HepG2 (cell line): ENCODE results near the gene LRP1-AS. TPM values are rescaled to one million over a fixed set of nuclear protein-coding genes. Genes with fewer than 3 reads are reported as not detected.

ENCODE experiments used
- ATAC-seq: fragments of 200-7000 bp; cut with Tn5 transposase; 3 replicates; pipeline ENCODE4 v1.9.1; 2020; ENCODE audit warnings: mild to moderate bottlenecking, moderate library complexity
- BruUV-seq: library from RNA; stranded (reverse); fragments of 400-500 nt; replicated peaks from 2 replicates; lab custom pipeline; 2021; lab: Mats Ljungman, UMichigan
- CTCF ChIA-PET: fragments of 300-600 bp; formaldehyde crosslinking; extraction: SDS; loops from one replicate; lab custom pipeline; 2021; ENCODE audit warnings: low total read pairs, inconsistent platforms, low intra/inter-chr PET ratio; lab: Yijun Ruan, JAX
- POLR2A ChIA-PET: fragments of 350-600 bp; sonication (Branson Sonifier 250); formaldehyde crosslinking; loops from one replicate; lab custom pipeline; 2020; ENCODE audit warnings: antibody characterized with exemption, inconsistent platforms; lab: Yijun Ruan, JAX
- DNase-seq: peaks from one replicate; pipeline ENCODE4 v3.0.0-alpha.2; 2015; ENCODE audit warnings: low spot score
- FAIRE-seq: peaks from 3 replicates; lab custom pipeline; 2011; peaks lifted over from hg19 to GRCh38; lab: Jason Lieb, UNC
- H2AFZ ChIP-seq: one replicate; pipeline ENCODE4 v1.6.1; 2011; ENCODE audit warnings: low read length, inconsistent platforms
- H3K27ac ChIP-seq: fragments of 300-600 bp; 3 replicates; pipeline ENCODE4 v1.8.0; 2011; ENCODE audit warnings: mixed run types, mild to moderate bottlenecking, mixed read lengths, low read length, inconsistent platforms; ENCODE audit not compliant: insufficient read depth; ENCODE audit errors: extremely low read length
- H3K27me3 ChIP-seq, 2 experiments: fragments of 200-600 bp in 1 of 2; 2 replicates in 1 of 2; 3 replicates in 1 of 2; pipeline versions ENCODE4 v1.6.0 to v1.8.0; 2011; ENCODE audit warnings: low read length in 2 of 2, mild to moderate bottlenecking in 2 of 2, moderate library complexity in 2 of 2, inconsistent platforms in 1 of 2; ENCODE audit not compliant: insufficient read depth in 2 of 2, control insufficient read depth in 1 of 2
- H3K36me3 ChIP-seq, 2 experiments: fragments of 200-600 bp in 1 of 2; replicated peaks in 1 of 2; 2 replicates in 1 of 2; 3 replicates in 1 of 2; pipeline versions ENCODE4 v1.5.1 to v1.8.0; 2011; ENCODE audit warnings: low read length in 2 of 2, inconsistent platforms in 1 of 2; ENCODE audit not compliant: insufficient read depth in 2 of 2, control insufficient read depth in 1 of 2
- H3K4me1 ChIP-seq: 2 replicates; pipeline ENCODE4 v1.5.1; 2012; ENCODE audit warnings: low read length, inconsistent platforms; ENCODE audit not compliant: insufficient read depth
- H3K4me2 ChIP-seq: 2 replicates; pipeline ENCODE4 v1.6.0; 2011; ENCODE audit warnings: low read depth, low read length, inconsistent platforms
- H3K4me3 ChIP-seq, 3 experiments: fragments of 200-600 bp in 1 of 3; sonication (generic), shearing (Covaris generic) in 1 of 3; replicated peaks in 1 of 3; 2 replicates each; pipeline ENCODE4 v1.5.1; 2011 to 2016; ENCODE audit warnings: low read length in 3 of 3, inconsistent platforms in 2 of 3, low read depth in 2 of 3, mild to moderate bottlenecking in 2 of 3, control low read depth in 1 of 3, mixed read lengths in 1 of 3; ENCODE audit not compliant: insufficient read depth in 1 of 3
- H3K79me2 ChIP-seq: one replicate; pipeline ENCODE4 v1.6.1; 2011; ENCODE audit warnings: low read length, inconsistent platforms; ENCODE audit not compliant: insufficient read depth
- H3K9ac ChIP-seq: 2 replicates; pipeline ENCODE4 v1.6.0; 2011; ENCODE audit warnings: mild to moderate bottlenecking, low read depth, low read length, inconsistent platforms; ENCODE audit not compliant: insufficient read depth
- H3K9me3 ChIP-seq: 2 replicates; pipeline ENCODE4 v1.5.1; 2012; ENCODE audit warnings: mild to moderate bottlenecking, low read length
- H4K20me1 ChIP-seq: 2 replicates; pipeline ENCODE4 v1.6.0; 2011; ENCODE audit warnings: inconsistent platforms, mild to moderate bottlenecking, low read length, moderate library complexity; ENCODE audit not compliant: insufficient read depth
- AGO2 ChIP-seq: fragments of 200-400 bp; formaldehyde crosslinking; optimal IDR thresholded peaks from 2 replicates; pipeline ENCODE3; 2017; ENCODE audit warnings: mild to moderate bottlenecking, low read depth, low read length, moderate library complexity
- ATAD3A ChIP-seq: sonication (generic); formaldehyde crosslinking; IDR thresholded peaks from 2 replicates; pipeline ENCODE4 v1.4.0; 2020; ENCODE audit warnings: missing genetic modification reagents
- PAF1 ChIP-seq: IDR thresholded peaks from 2 replicates; pipeline ENCODE4 v1.6.1; 2016; ENCODE audit warnings: missing genetic modification reagents, missing compliant biosample characterization
- TBL1XR1 ChIP-seq: fragments of 150-350 bp; IDR thresholded peaks from 2 replicates; pipeline ENCODE4 v1.6.1; 2014; ENCODE audit warnings: borderline replicate concordance, low read length; ENCODE audit not compliant: partially characterized antibody
- XBP1 ChIP-seq: sonication (generic); formaldehyde crosslinking; IDR thresholded peaks from 2 replicates; pipeline ENCODE4 v1.5.0; 2020; ENCODE audit warnings: missing genetic modification reagents
- ZMAT3 ChIP-seq: sonication (generic); formaldehyde crosslinking; conservative IDR thresholded peaks from 2 replicates; pipeline ENCODE4 v1.7.0; 2021; ENCODE audit warnings: missing genetic modification reagents
- WGBS: methylation state at CpG from one replicate; pipeline ENCODE4 v1.1.6; 2017; ENCODE audit warnings: low lambda C conversion rate; 5-methylcytosine and 5-hydroxymethylcytosine counted together
- in situ Hi-C: cut with HindIII; loops from 2 replicates; pipeline ENCODE4 v1.10.0; 2017; ENCODE audit warnings: low pct_unique_long_range_greater_than_20kb; ENCODE audit not compliant: extremely low pct_ligation_motif_present
- intact Hi-C: fragments of 100-400 bp; cut with micrococcal nuclease; formaldehyde crosslinking; loops from one replicate; pipeline ENCODE4 v1.10.0; 2022; ENCODE audit not compliant: unreplicated experiment
- polyA plus RNA-seq, 8 experiments: library from polyadenylated mRNA; depleted of rRNA in 3 of 8; stranded (reverse) in 7 of 8; unstranded in 1 of 8; fragments of >200 nt; fragmentation: Illumina TruSeq in 4 of 8; extraction: Trizol in 4 of 8; gene quantifications; 2 replicates each; pipeline versions ENCODE4 v1.2.1 to v1.2.3, GENCODE V29; 2011 to 2016; ENCODE audit warnings: low read depth in 4 of 8, missing spikeins in 1 of 8, mixed read lengths in 1 of 8; ENCODE audit not compliant: insufficient read depth in 1 of 8
- total RNA-seq, 5 experiments: library from RNA; depleted of rRNA; stranded (reverse); fragments of >200 nt; fragmentation: Illumina TruSeq; extraction: Trizol; gene quantifications; 2 replicates each; pipeline ENCODE4 v1.2.3, GENCODE V29; 2016; ENCODE audit warnings: low read depth in 1 of 5
- TF ChIP-seq, protein P1 (sequence below): sonication (generic); formaldehyde crosslinking; IDR thresholded peaks from 2 replicates; pipeline ENCODE4 v1.4.0; 2020; ENCODE audit warnings: missing genetic modification reagents
- TF ChIP-seq, protein P2 (sequence below): sonication (generic); formaldehyde crosslinking; IDR thresholded peaks from 2 replicates; pipeline ENCODE4 v1.4.0; 2020; ENCODE audit warnings: mild to moderate bottlenecking, missing genetic modification reagents
- TF ChIP-seq, protein P3 (sequence below): sonication (generic); formaldehyde crosslinking; IDR thresholded peaks from 2 replicates; pipeline ENCODE4 v1.5.1; 2020; ENCODE audit warnings: missing genetic modification reagents, mild to moderate bottlenecking, borderline replicate concordance

Gene LRP1-AS
- total and polyA plus RNA-seq, 2 of the 13 experiments (the other 11 are each of a cell fraction or from before 2014, with no cell fraction given), result 0.20 TPM; not detected in 1

DNA sequence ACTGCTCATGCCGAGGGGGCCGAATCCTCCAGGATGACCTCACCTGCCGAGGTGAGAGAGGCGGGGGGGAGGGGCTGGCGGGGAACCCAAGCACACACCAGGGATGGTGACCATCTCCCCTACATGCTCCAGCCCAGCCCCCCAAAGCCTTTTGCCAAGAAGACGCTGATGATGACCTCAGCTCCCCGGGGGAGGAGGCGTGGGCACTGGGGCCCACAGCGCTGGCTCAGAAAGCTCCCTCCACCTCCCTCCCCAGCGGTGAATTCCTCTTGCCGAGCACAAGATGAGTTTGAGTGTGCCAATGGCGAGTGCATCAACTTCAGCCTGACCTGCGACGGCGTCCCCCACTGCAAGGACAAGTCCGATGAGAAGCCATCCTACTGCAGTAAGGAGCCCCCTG, 45.5 kb upstream of the LRP1-AS start:
- intact Hi-C loops, result no loop called here
- Histone ChIP-seq H3K36me3 (peaks cover 78 to 98% of the 10 kb centered on the region in 2 experiments), H3K9ac (no peak overlapping the region), H3K27ac (no peak overlapping the region), H3K4me2 (no peak overlapping the region), H3K9me3 (no peaks in the 10 kb centered on the region), H4K20me1 (no peaks in the 10 kb centered on the region), H3K4me1 (no peaks in the 10 kb centered on the region), H3K27me3 (no peaks in the 10 kb centered on the region; a peak in 1 of 5 replicates), H2AFZ (no peak overlapping the region), H3K4me3 (no peak overlapping the region), H3K79me2 (no peaks in the 10 kb centered on the region)
- no peak for DNase-seq
- BruUV-seq, result no TSS peak
- no peak for FAIRE-seq
- WGBS, result no CpG with 5 or more reads among the region's 16 CpGs
- TF ChIP-seq ATAD3A (no peak), PAF1 (CRISPR knock-in tag) (0 out of 2 replicates have a peak, but pooled peaks have one; percentile 12), TBL1XR1 (no peak), XBP1 (no peak), AGO2 (peak; percentile 36), ZMAT3 (CRISPR knock-in tag) (no peak)
- TF ChIP-seq, protein P1, sequence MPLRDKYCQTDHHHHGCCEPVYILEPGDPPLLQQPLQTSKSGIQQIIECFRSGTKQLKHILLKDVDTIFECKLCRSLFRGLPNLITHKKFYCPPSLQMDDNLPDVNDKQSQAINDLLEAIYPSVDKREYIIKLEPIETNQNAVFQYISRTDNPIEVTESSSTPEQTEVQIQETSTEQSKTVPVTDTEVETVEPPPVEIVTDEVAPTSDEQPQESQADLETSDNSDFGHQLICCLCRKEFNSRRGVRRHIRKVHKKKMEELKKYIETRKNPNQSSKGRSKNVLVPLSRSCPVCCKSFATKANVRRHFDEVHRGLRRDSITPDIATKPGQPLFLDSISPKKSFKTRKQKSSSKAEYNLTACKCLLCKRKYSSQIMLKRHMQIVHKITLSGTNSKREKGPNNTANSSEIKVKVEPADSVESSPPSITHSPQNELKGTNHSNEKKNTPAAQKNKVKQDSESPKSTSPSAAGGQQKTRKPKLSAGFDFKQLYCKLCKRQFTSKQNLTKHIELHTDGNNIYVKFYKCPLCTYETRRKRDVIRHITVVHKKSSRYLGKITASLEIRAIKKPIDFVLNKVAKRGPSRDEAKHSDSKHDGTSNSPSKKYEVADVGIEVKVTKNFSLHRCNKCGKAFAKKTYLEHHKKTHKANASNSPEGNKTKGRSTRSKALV (CRISPR knock-in tag), result no peak
- TF ChIP-seq, protein P2, sequence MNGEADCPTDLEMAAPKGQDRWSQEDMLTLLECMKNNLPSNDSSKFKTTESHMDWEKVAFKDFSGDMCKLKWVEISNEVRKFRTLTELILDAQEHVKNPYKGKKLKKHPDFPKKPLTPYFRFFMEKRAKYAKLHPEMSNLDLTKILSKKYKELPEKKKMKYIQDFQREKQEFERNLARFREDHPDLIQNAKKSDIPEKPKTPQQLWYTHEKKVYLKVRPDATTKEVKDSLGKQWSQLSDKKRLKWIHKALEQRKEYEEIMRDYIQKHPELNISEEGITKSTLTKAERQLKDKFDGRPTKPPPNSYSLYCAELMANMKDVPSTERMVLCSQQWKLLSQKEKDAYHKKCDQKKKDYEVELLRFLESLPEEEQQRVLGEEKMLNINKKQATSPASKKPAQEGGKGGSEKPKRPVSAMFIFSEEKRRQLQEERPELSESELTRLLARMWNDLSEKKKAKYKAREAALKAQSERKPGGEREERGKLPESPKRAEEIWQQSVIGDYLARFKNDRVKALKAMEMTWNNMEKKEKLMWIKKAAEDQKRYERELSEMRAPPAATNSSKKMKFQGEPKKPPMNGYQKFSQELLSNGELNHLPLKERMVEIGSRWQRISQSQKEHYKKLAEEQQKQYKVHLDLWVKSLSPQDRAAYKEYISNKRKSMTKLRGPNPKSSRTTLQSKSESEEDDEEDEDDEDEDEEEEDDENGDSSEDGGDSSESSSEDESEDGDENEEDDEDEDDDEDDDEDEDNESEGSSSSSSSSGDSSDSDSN (CRISPR knock-in tag), result no peak
- TF ChIP-seq, protein P3, sequence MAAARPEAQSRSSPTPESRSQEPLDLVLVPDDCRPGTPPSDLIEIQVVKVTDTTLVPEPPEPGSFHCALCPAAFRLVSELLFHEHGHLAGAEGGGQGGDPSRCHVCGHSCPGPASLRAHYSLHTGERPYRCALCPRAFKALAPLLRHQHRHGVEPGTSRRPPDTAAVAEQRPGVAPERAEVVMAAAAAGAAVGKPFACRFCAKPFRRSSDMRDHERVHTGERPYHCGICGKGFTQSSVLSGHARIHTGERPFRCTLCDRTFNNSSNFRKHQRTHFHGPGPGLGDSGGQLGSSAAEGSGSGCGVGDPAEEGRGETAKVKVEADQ (CRISPR knock-in tag), result no peak
- ChIA-PET POLR2A (interaction anchor here (1.3 kb wide), 1 partner anchor 62 kb away, joined by 3 read pairs; no protein-coding TSS in a partner anchor), CTCF (no interaction called here)
- in situ Hi-C loops, result no loop called here
- no peak for ATAC-seq
